B cell (primary cell): ENCODE data around the gene SCFD1. TPM values are rescaled to one million over a fixed set of nuclear protein-coding genes. Genes with fewer than 3 reads are reported as not detected.

Source experiments
- ATAC-seq: fragments of 200-7000 bp; cut with Tn5 transposase; one replicate; pipeline ENCODE4 v1.10.0; 2021; ENCODE audit warnings: low read depth, mild to moderate bottlenecking, moderate number of reproducible peaks, moderate library complexity
- CTCF ChIA-PET: fragments of 350-600 bp; sonication (Branson Sonifier 250); formaldehyde crosslinking; loops from one replicate; lab custom pipeline; 2021; ENCODE audit warnings: antibody characterized with exemption, inconsistent platforms; lab: Charles Lee
- POLR2A ChIA-PET: fragments of 350-600 bp; sonication (Branson Sonifier 250); formaldehyde crosslinking; loops from one replicate; lab custom pipeline; 2021; ENCODE audit warnings: antibody characterized with exemption; lab: Charles Lee
- DNase-seq: peaks from one replicate; pipeline ENCODE4 v3.0.0; 2013
- H2AFZ ChIP-seq: 2 replicates; pipeline ENCODE4 v1.6.1; 2012; ENCODE audit warnings: mild to moderate bottlenecking, low read depth, low read length; ENCODE audit not compliant: insufficient read depth, poor library complexity, severe bottlenecking
- H3K27ac ChIP-seq, 2 donors: 1 replicate in 1 of 2; 2 replicates in 1 of 2; pipeline ENCODE4 v1.5.1; 2012 to 2013; ENCODE audit warnings: low read length in 2 of 2, mild to moderate bottlenecking in 2 of 2, moderate library complexity in 1 of 2
- H3K27me3 ChIP-seq, 4 experiments: fragments of 200-600 bp in 1 of 4; sonication (generic) in 1 of 4; replicated peaks in 1 of 4; 1 replicate in 2 of 4; 2 replicates in 2 of 4; pipeline versions ENCODE4 v1.6.1 to v1.7.0; 2013 to 2016; ENCODE audit warnings: low read length in 3 of 4, mild to moderate bottlenecking in 2 of 4, mixed read lengths in 1 of 4, moderate library complexity in 1 of 4; ENCODE audit not compliant: insufficient read depth in 4 of 4, control insufficient read depth in 3 of 4; ENCODE audit errors: control extremely low read depth in 1 of 4
- H3K36me3 ChIP-seq, 2 experiments: replicated peaks in 1 of 2; 1 replicate in 1 of 2; 2 replicates in 1 of 2; pipeline versions ENCODE4 v1.6.1 to v1.7.1; 2013; ENCODE audit warnings: low read length in 1 of 2; ENCODE audit not compliant: insufficient read depth in 2 of 2, control insufficient read depth in 1 of 2; ENCODE audit errors: control extremely low read depth in 1 of 2, extremely low read depth in 1 of 2
- H3K4me1 ChIP-seq, 2 donors: fragments of 200-600 bp in 1 of 2; sonication (generic) in 1 of 2; 1 replicate in 1 of 2; 2 replicates in 1 of 2; pipeline versions ENCODE4 v1.5.1 to v1.6.1; 2013 to 2017; ENCODE audit warnings: low read length in 2 of 2; ENCODE audit not compliant: control insufficient read depth in 2 of 2, insufficient read depth in 2 of 2
- H3K4me2 ChIP-seq: replicated peaks from 2 replicates; pipeline ENCODE3; 2012; ENCODE audit warnings: mild to moderate bottlenecking, low read depth, low read length; ENCODE audit not compliant: poor library complexity, severe bottlenecking
- H3K4me3 ChIP-seq, 5 experiments: fragments of 200-600 bp in 1 of 5; sonication (generic) in 1 of 5; 1 replicate in 3 of 5; 2 replicates in 2 of 5; pipeline versions ENCODE4 v1.5.1 to v1.7.0; 2011 to 2016; ENCODE audit warnings: low read length in 4 of 5, mild to moderate bottlenecking in 4 of 5, low read depth in 2 of 5, control low read depth in 1 of 5, moderate library complexity in 1 of 5; ENCODE audit not compliant: insufficient read depth in 1 of 5; ENCODE audit errors: control extremely low read depth in 1 of 5, extremely low read depth in 1 of 5
- H3K79me2 ChIP-seq: fragments of 200-600 bp; sonication (generic); one replicate; pipeline ENCODE4 v1.6.0; 2016; ENCODE audit warnings: low read length; ENCODE audit not compliant: control insufficient read depth, insufficient read depth
- H3K9ac ChIP-seq: fragments of 200-600 bp; sonication (generic); 2 replicates; pipeline ENCODE4 v1.6.1; 2017; ENCODE audit warnings: mild to moderate bottlenecking, low read length, moderate library complexity
- H3K9me3 ChIP-seq, 3 donors: one replicate each; pipeline versions ENCODE4 v1.6.1 to v1.7.1; 2013; ENCODE audit warnings: low read length in 2 of 3; ENCODE audit not compliant: control insufficient read depth in 2 of 3, insufficient read depth in 1 of 3; ENCODE audit errors: control extremely low read depth in 1 of 3
- H4K20me1 ChIP-seq: 2 replicates; pipeline ENCODE4 v1.6.0; 2012; ENCODE audit warnings: mild to moderate bottlenecking, low read length; ENCODE audit not compliant: insufficient read depth, control insufficient read depth, poor library complexity, severe bottlenecking
- H3K27ac Mint-ChIP-seq: one replicate; pipeline ENCODE4 v1.8.0; 2021; ENCODE audit warnings: mixed read lengths
- H3K27me3 Mint-ChIP-seq: one replicate; pipeline ENCODE4 v1.8.0; 2021; ENCODE audit warnings: mixed read lengths
- H3K4me1 Mint-ChIP-seq: one replicate; pipeline ENCODE4 v1.8.0; 2021; ENCODE audit warnings: mixed read lengths
- H3K4me3 Mint-ChIP-seq: one replicate; pipeline ENCODE4 v1.8.0; 2021; ENCODE audit warnings: mixed read lengths
- H3K9me3 Mint-ChIP-seq: one replicate; pipeline ENCODE4 v1.8.0; 2022; ENCODE audit warnings: mixed read lengths; ENCODE audit not compliant: insufficient read depth
- CTCF ChIP-seq: fragments of 200-600 bp; IDR thresholded peaks from one replicate; pipeline ENCODE4 v1.8.0; 2022; ENCODE audit warnings: antibody characterized with exemption, mild to moderate bottlenecking
- EZH2 ChIP-seq: IDR thresholded peaks from 2 replicates; pipeline ENCODE4 v1.6.1; 2012; ENCODE audit warnings: borderline replicate concordance, low read depth, mild to moderate bottlenecking, moderate library complexity, low read length; ENCODE audit not compliant: insufficient read depth, poor library complexity, severe bottlenecking
- WGBS: methylation state at CpG from one replicate; pipeline ENCODE4 v1.1.5; 2013; ENCODE audit warnings: missing lambda C conversion rate; ENCODE audit not compliant: insufficient coverage; 5-methylcytosine and 5-hydroxymethylcytosine counted together
- intact Hi-C: fragments of 100-400 bp; cut with micrococcal nuclease; formaldehyde crosslinking; loops from one replicate; pipeline ENCODE4 v1.10.0; 2022
- polyA plus RNA-seq: library from polyadenylated mRNA; depleted of rRNA; stranded (reverse); fragments of >200 nt; gene quantifications from 2 replicates; pipeline ENCODE4 v1.2.3, GENCODE V29; 2012
- total RNA-seq, 2 donors: library from RNA; stranded (reverse); fragments of 120-200 nt in 1 of 2; gene quantifications; 1 replicate in 1 of 2; 2 replicates in 1 of 2; pipeline versions ENCODE4 v1.2.3 to v1.2.4, GENCODE V29; 2013 to 2022

Gene SCFD1
- total and polyA plus RNA-seq, 2 donors (not counting 1 experiment from before 2014, with no cell fraction given): 23.1 to 73.0 TPM

- TF ChIP-seq EZH2: no peak
- TF ChIP-seq CTCF: no peak
- Histone ChIP-seq H2AFZ (no peak overlapping the region), H3K9me3 (peaks cover 2 to 3% (median 3%) of the 10 kb centered on the region in 3 donors), H3K79me2 (peaks cover 69% of the 10 kb centered on the region), H3K27me3 (no peaks in the 10 kb centered on the region), H4K20me1 (peaks cover 56% of the 10 kb centered on the region), H3K4me2 (no peak overlapping the region), H3K27ac (no peak overlapping the region), H3K36me3 (peaks cover 1 to 5% of the 10 kb centered on the region in 2 experiments), H3K4me1 (no peaks in the 10 kb centered on the region), H3K4me3 (no peak overlapping the region), H3K9ac (no peak overlapping the region)
- WGBS: 98% methylated on average over 4 of the region's 7 CpGs
- ATAC-seq (no peak), DNase-seq (no peak)
- Mint-ChIP-seq H3K27ac (no peak overlapping the region), H3K4me3 (no peak overlapping the region), H3K27me3 (no peaks in the 10 kb centered on the region), H3K4me1 (peaks cover 20% of the 10 kb centered on the region), H3K9me3 (peaks cover 7% of the 10 kb centered on the region)
- ChIA-PET POLR2A (no interaction called here), CTCF (no interaction called here)
- intact Hi-C loops: no loop called here
These were observed 40.9 kb upstream of the SCFD1 start for GRCh38 chr14:30581283-30581625.

- no peak for DNase-seq
- Mint-ChIP-seq H3K27me3 (no peaks in the 10 kb centered on the region), H3K4me3 (no peak overlapping the region), H3K27ac (no peak overlapping the region), H3K9me3 (peaks cover 7% of the 10 kb centered on the region), H3K4me1 (peaks cover 15% of the 10 kb centered on the region)
- H3K4me1 ChIP-seq: no peaks in the 10 kb centered on the region
- CTCF ChIA-PET: interaction anchor here (1.4 kb wide), 1 partner anchor 60 kb away, joined by 3 read pairs; no protein-coding TSS in a partner anchor
- H3K9ac ChIP-seq: no peak overlapping the region
- H3K27ac ChIP-seq: no peak overlapping the region
- no peak for TF ChIP-seq EZH2
- no peak for TF ChIP-seq CTCF
- H3K36me3 ChIP-seq: peaks cover 1 to 5% of the 10 kb centered on the region in 2 experiments
- no peak overlapping the region for H3K4me3 ChIP-seq
- POLR2A ChIA-PET: no interaction called here
- no peak for ATAC-seq
- no peak overlapping the region for H3K4me2 ChIP-seq
- H4K20me1 ChIP-seq: peaks cover 54% of the 10 kb centered on the region
- 100% methylated on average over 1 of the region's 1 CpG for WGBS
- no peaks in the 10 kb centered on the region for H3K27me3 ChIP-seq
- no peak overlapping the region for H2AFZ ChIP-seq
- peaks cover 2 to 3% (median 3%) of the 10 kb centered on the region in 3 donors for H3K9me3 ChIP-seq
- peaks cover 60% of the 10 kb centered on the region for H3K79me2 ChIP-seq
- intact Hi-C loops: no loop called here
These were observed 39.7 kb upstream of the SCFD1 start for GRCh38 chr14:30582376-30582775.
